ENCODE data around the gene CTAGE9. TPM values are rescaled to one million over a fixed set of nuclear protein-coding genes. Genes with fewer than 3 reads are reported as not detected.
"Not testable (repeated sequence)": the region's sequence is repeated elsewhere in the genome, so short reads cannot be mapped to it uniquely, and the experiment has no call there.

The CTAGE9 gene
- total RNA-seq, 1 experiment from 2014 or later: not detected

DNA sequence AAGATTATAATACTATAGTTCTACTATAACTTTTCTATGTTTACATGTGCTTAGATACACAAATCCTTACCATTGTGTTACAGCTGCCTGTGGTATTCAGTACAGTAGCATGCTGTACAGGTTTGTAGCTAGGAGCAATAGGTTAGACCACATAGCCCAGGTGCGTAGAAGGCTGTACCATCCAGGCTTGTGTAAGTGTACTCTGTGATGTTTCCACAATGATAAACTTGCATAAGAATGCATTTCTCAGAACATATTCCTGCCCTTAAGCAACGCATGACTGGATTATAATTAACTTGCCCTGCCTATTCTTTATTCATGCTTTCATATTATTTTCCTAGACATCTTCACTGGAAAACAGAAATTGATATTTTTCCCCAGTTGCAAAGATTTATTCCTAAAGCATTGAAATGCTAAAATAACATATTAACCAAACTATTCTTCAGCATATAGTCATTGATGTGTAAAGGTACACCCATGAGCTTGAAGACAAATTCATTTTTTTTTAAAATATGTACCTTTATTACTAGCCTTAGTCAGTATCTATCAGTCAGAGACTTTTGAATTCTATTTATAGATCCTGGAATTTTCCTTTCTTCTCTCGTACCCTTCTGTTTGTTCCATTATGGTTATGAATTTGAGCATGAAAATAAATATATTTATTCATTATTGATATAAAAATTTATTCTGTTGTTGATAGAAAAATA, 7.2 kb upstream of the CTAGE9 start:
- H3K9me2 ChIP-seq (ENCODE audit: insufficient read depth): no peaks in the 10 kb centered on the region
- no peak for DNase-seq
- POLR2A ChIA-PET (ENCODE audit: unreplicated experiment): no interaction called here
- BruUV-seq (replicated peaks): no TSS peak
- H3K4me1 ChIP-seq (replicated peaks; ENCODE audit: insufficient read depth): no peaks in the 10 kb centered on the region
- intact Hi-C loops (cut with micrococcal nuclease; ENCODE audit: unreplicated experiment): no loop called here
- no peaks in the 10 kb centered on the region for H3K27me3 ChIP-seq (ENCODE audit: insufficient read depth, low read depth)
- no peak overlapping the region for H3K4me3 ChIP-seq
- H3K9me3 ChIP-seq (ENCODE audit: insufficient read depth, low read depth): no peaks in the 10 kb centered on the region
- H2AFZ ChIP-seq: no peak overlapping the region
- CTCF ChIA-PET: no interaction called here
- H3F3A ChIP-seq (ENCODE audit: insufficient read depth, low read depth): no peaks in the 10 kb centered on the region
- TF ChIP-seq, protein P1, sequence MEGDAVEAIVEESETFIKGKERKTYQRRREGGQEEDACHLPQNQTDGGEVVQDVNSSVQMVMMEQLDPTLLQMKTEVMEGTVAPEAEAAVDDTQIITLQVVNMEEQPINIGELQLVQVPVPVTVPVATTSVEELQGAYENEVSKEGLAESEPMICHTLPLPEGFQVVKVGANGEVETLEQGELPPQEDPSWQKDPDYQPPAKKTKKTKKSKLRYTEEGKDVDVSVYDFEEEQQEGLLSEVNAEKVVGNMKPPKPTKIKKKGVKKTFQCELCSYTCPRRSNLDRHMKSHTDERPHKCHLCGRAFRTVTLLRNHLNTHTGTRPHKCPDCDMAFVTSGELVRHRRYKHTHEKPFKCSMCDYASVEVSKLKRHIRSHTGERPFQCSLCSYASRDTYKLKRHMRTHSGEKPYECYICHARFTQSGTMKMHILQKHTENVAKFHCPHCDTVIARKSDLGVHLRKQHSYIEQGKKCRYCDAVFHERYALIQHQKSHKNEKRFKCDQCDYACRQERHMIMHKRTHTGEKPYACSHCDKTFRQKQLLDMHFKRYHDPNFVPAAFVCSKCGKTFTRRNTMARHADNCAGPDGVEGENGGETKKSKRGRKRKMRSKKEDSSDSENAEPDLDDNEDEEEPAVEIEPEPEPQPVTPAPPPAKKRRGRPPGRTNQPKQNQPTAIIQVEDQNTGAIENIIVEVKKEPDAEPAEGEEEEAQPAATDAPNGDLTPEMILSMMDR (conservative IDR thresholded peaks at IDR 0.05): no peak
- no peak for TF ChIP-seq EZH2 (IDR thresholded peaks at IDR 0.05; ENCODE audit: low read depth)
- H3K4me2 ChIP-seq: no peak overlapping the region
- H4K20me1 ChIP-seq (ENCODE audit: insufficient read depth): no peaks in the 10 kb centered on the region
- H3K36me3 ChIP-seq (ENCODE audit: low read depth): no peaks in the 10 kb centered on the region
- H3K27ac ChIP-seq: no peak overlapping the region
- H3K79me2 ChIP-seq (ENCODE audit: low read depth): no peaks in the 10 kb centered on the region

DNA sequence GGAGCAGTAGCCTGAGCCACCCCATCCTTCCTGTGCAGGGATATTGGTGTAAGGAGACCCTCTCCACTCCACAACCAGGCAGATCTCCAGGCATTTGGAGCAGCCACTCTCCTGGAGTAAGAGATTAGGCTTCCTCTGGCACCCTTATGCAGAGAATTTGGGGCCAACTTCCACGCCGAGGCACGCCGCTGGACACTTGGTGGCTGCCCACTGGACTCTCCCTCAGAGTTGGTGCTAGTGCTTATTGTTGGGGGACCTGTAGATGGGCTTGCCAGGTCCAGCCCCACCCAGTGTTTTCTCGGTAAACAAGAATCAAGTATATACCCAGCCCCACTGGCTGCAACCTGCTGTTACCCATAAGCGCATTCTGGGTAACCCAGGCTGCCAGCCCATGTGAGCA, 4.8 kb upstream of the CTAGE9 start:
- H2AFZ ChIP-seq; DNase-seq; H3K4me3 ChIP-seq; H3K9me3 ChIP-seq (ENCODE audit: insufficient read depth, low read depth); H3K36me3 ChIP-seq (ENCODE audit: low read depth); H4K20me1 ChIP-seq (ENCODE audit: insufficient read depth); H3K4me2 ChIP-seq; BruUV-seq (replicated peaks); H3K27me3 ChIP-seq (ENCODE audit: insufficient read depth, low read depth); H3K9me2 ChIP-seq (ENCODE audit: insufficient read depth); H3F3A ChIP-seq (ENCODE audit: insufficient read depth, low read depth); intact Hi-C loops (cut with micrococcal nuclease; ENCODE audit: unreplicated experiment); CTCF ChIA-PET; POLR2A ChIA-PET (ENCODE audit: unreplicated experiment); H3K79me2 ChIP-seq (ENCODE audit: low read depth); H3K4me1 ChIP-seq (replicated peaks; ENCODE audit: insufficient read depth); H3K27ac ChIP-seq: not testable (repeated sequence)

DNA sequence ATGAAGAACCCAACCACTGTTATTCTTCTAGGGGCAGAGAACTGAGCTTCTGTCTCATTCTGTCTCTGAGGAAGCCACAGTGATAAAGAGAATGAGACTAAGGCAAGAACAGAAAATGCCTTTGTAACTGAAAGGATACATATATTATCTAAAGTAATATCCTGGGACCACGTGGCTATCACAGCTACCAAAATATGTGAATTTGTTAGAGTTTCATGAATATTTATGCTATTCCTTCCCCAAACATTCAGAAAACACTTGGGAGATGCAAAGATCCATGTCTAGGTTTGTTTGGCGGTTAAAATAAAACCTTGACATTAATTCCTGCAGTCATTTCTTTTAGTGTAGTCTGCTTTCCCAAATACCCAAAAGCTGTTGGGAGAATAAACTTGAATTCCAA, 6.9 kb downstream of the CTAGE9 start:
- H3K4me2 ChIP-seq; DNase-seq; H3K36me3 ChIP-seq (ENCODE audit: low read depth); H3K4me1 ChIP-seq (replicated peaks; ENCODE audit: insufficient read depth); H3K9me2 ChIP-seq (ENCODE audit: insufficient read depth); POLR2A ChIA-PET (ENCODE audit: unreplicated experiment); H3K27ac ChIP-seq; H3K27me3 ChIP-seq (ENCODE audit: insufficient read depth, low read depth); H3F3A ChIP-seq (ENCODE audit: insufficient read depth, low read depth); H4K20me1 ChIP-seq (ENCODE audit: insufficient read depth); H3K79me2 ChIP-seq (ENCODE audit: low read depth); H3K4me3 ChIP-seq; H3K9me3 ChIP-seq (ENCODE audit: insufficient read depth, low read depth); BruUV-seq (replicated peaks); CTCF ChIA-PET; H2AFZ ChIP-seq; intact Hi-C loops (cut with micrococcal nuclease; ENCODE audit: unreplicated experiment): not testable (repeated sequence)

DNA sequence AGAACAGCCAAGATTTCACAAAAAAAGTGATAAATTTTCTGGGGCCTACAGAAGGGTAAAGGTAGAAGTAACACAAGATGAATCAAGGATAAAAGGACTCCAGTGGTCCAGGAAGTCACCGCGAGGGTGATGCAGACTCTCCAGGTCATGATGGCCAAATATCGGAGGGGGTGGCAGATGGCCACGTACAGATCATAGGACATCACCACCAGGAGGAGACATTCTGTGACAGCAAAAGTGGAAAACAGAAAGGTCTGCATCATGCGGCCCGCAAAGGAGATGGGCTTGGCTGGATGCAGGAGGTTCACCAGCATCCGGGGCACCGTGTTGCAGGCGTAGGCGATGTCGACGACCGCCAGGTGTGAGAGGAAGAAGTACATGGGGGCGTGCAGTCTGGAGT, 10.0 kb downstream of the CTAGE9 start:
- not testable (repeated sequence) for H3K4me3 ChIP-seq; BruUV-seq (replicated peaks); H2AFZ ChIP-seq

More for the DNA sequence above, 10.0 kb downstream of the CTAGE9 start:
- POLR2A ChIA-PET (ENCODE audit: unreplicated experiment); DNase-seq; H3K4me1 ChIP-seq (replicated peaks; ENCODE audit: insufficient read depth); intact Hi-C loops (cut with micrococcal nuclease; ENCODE audit: unreplicated experiment); H3K9me2 ChIP-seq (ENCODE audit: insufficient read depth); H3K36me3 ChIP-seq (ENCODE audit: low read depth); H3K4me2 ChIP-seq; H3K9me3 ChIP-seq (ENCODE audit: insufficient read depth, low read depth); H3F3A ChIP-seq (ENCODE audit: insufficient read depth, low read depth); CTCF ChIA-PET; H4K20me1 ChIP-seq (ENCODE audit: insufficient read depth); H3K27me3 ChIP-seq (ENCODE audit: insufficient read depth, low read depth); H3K27ac ChIP-seq; H3K79me2 ChIP-seq (ENCODE audit: low read depth): not testable (repeated sequence)
